SK-N-SH treated with all-trans-retinoic acid at 6 μM for 48 hours (cell line): ENCODE measurements around the gene ADAM17.

Source experiments
- CREB5 ChIP-seq: fragments of 250-450 bp; sonication (Bioruptor Pico); IDR thresholded peaks from 2 replicates; pipeline ENCODE4 v1.5.1; 2020; ENCODE audit warnings: low read depth, mild to moderate bottlenecking, moderate library complexity
- CSDC2 ChIP-seq: fragments of 250-450 bp; sonication (Bioruptor Pico); IDR thresholded peaks from 2 replicates; pipeline ENCODE4 v1.5.0; 2020; ENCODE audit warnings: mild to moderate bottlenecking, moderate library complexity
- GLIS3 ChIP-seq: fragments of 250-450 bp; sonication (Bioruptor Pico); IDR thresholded peaks from 2 replicates; pipeline ENCODE4 v1.5.0; 2020; ENCODE audit warnings: mild to moderate bottlenecking, moderate library complexity
- PATZ1 ChIP-seq: fragments of 250-450 bp; sonication (Bioruptor Pico); IDR thresholded peaks from 2 replicates; pipeline ENCODE4 v1.8.0; 2020; ENCODE audit warnings: mild to moderate bottlenecking, moderate library complexity, borderline replicate concordance
- SNAI2 ChIP-seq: fragments of 250-450 bp; sonication (Bioruptor Pico); IDR thresholded peaks from 2 replicates; pipeline ENCODE4 v1.5.0; 2020; ENCODE audit warnings: mild to moderate bottlenecking, moderate library complexity
- TSHZ2 ChIP-seq: fragments of 250-450 bp; sonication (Bioruptor Pico); IDR thresholded peaks from 2 replicates; pipeline ENCODE4 v1.5.0; 2020; ENCODE audit warnings: mild to moderate bottlenecking, moderate library complexity
- ZNF565 ChIP-seq: fragments of 450-650 bp; formaldehyde crosslinking; conservative IDR thresholded peaks from 2 replicates; pipeline ENCODE4 v1.5.0; 2020; ENCODE audit warnings: low read depth, mild to moderate bottlenecking, moderate library complexity
- ZNF70 ChIP-seq: fragments of 450-650 bp; formaldehyde crosslinking; IDR thresholded peaks from 2 replicates; pipeline ENCODE4 v1.5.0; 2020; ENCODE audit warnings: mild to moderate bottlenecking, moderate library complexity

GRCh38 chr2:9471206-9471605 lies 84.4 kb downstream of the ADAM17 start:
- TF ChIP-seq PATZ1 (no peak), TSHZ2 (CRISPR knock-in tag) (no peak), GLIS3 (CRISPR knock-in tag) (no peak), ZNF565 (no peak), CREB5 (CRISPR knock-in tag) (no peak), SNAI2 (CRISPR knock-in tag) (no peak), ZNF70 (CRISPR knock-in tag) (no peak), CSDC2 (CRISPR knock-in tag) (no peak)
